ENCODE data around the gene CEP350.
A peak's percentile ranks its signal among the peaks of the same experiment; 100 is the strongest.

CEP350 gene, protein sequence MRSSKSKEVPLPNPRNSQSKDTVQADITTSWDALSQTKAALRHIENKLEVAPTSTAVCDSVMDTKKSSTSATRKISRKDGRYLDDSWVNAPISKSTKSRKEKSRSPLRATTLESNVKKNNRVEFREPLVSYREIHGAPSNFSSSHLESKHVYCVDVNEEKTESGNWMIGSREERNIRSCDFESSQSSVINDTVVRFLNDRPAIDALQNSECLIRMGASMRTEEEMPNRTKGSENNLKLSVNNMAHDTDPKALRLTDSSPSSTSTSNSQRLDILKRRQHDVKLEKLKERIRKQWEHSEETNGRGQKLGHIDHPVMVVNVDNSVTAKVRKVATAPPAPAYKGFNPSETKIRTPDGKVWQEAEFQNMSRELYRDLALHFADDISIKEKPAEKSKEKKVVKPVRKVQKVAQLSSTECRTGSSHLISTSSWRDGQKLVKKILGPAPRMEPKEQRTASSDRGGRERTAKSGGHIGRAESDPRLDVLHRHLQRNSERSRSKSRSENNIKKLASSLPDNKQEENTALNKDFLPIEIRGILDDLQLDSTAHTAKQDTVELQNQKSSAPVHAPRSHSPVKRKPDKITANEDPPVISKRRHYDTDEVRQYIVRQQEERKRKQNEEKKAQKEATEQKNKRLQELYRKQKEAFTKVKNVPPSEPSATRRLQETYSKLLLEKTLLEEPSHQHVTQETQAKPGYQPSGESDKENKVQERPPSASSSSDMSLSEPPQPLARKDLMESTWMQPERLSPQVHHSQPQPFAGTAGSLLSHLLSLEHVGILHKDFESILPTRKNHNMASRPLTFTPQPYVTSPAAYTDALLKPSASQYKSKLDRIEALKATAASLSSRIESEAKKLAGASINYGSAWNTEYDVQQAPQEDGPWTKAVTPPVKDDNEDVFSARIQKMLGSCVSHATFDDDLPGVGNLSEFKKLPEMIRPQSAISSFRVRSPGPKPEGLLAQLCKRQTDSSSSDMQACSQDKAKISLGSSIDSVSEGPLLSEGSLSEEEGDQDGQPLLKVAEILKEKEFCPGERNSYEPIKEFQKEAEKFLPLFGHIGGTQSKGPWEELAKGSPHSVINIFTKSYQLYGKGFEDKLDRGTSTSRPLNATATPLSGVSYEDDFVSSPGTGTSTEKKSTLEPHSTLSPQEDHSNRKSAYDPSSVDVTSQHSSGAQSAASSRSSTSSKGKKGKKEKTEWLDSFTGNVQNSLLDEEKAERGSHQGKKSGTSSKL (N-terminal part only)

DNA sequence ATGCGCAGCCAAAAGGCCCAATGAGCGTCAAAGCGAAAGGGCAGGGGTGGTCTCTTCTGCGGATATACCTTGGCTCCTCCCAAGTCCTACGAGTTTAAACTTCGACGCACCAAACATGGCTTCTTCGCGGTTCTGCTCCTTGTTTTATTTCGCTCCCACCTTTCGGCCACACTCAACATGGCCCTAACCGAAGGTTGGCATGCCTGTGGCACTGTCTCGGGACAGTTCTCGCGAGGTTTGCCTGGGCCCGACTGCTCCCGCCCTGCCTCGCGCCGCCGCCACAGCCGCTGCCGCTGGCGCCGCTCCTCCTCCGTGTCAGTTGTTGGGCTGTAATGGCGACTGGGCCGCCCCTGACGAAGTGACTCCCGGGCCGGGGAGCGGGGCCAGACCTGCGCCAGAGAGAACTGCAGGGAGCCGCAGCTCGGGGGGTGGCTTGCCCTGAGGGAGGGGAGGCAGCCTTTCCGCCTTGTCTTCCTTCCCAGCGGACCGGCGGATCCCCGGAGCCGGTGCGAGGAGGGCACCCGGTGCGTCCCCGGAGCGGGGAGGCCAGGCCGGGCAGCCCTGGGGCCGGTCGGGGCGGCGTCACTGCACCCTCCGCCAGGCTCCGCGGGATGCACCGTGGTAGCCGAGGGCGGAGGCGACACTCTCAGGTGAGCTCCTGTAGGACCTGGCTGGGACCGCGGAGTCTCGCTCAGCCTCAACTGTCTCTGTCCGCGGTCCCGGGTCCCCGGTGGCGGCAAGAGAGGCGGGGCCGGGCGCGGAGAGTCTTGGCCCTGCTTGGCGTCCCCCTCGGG lies at the start of gene CEP350:
Gene CEP350, plus strand, starts transcription at position 318 of the 794 bp plus-strand sequence. CDS start 31,372 bp downstream, outside the sequence.
- DNase-seq, result peak; percentile 73 to 98 (median 91)

DNA sequence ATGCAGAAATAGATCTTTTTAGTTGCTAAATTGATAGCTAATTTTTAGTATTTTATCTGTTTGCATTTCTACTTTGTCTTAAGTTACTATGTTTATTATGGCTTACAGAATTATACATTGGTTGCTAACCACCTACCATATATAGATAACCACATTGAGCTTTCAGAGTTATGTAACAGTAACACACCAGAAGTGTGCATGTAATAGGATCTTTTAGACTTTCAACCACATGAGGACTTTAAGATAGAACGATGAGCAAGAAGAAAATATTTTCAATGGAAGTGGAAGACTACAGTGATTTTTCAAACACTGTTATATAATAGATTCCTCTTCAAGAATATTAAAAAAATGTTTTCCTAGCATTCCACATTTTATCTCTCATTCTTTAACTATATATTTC lies 43.7 kb upstream of the CEP350 start:
- DNase-seq, result no peak

DNA sequence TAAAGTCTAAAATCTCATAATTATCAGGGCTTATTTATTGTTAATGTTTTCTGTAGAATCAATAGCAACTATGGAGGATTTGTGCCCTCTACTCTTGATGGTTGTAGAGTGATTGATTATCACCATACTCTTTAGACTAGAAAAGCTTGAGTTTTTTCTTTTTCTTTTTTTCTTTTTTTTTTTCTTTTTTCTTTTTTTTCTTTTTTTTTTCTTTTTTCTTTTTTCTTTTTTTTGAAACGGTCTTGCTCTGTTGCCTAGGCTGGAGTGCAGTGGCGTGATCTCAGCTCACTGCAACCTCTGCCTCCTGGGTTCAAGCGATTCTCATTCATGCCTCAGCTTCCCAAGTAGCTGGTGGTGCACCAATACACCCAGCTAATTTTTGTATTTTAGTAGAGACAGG lies 42.8 kb upstream of the CEP350 start:
- DNase-seq, result no peak

DNA sequence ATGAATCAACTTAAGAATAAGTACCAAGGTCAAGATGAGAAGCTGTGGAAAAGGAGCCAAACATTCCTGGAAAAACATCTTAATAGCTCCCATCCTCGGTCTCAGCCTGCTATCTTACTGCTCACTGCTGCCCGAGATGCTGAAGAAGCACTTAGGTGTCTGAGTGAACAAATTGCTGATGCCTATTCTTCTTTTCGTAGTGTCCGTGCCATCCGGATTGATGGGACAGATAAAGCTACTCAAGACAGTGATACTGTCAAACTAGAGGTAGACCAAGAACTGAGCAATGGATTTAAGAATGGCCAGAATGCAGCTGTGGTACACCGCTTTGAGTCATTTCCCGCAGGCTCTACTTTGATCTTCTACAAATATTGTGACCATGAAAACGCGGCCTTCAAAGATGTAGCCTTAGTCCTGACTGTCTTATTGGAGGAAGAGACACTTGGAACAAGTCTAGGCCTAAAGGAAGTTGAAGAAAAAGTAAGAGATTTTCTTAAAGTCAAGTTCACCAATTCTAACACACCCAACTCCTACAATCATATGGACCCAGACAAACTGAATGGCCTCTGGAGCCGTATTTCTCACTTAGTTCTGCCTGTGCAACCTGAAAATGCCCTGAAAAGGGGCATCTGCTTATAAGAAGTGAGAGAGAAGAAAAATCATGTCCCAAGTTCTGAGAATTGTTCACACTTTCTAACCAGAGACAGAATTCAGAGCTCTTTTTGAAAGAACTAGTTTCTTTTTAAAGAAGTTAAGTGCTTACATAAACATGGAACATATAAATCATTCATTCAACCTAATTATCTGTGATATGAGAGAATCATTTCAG lies 36.8 kb upstream of the CEP350 start:
- DNase-seq, result no peak

DNA sequence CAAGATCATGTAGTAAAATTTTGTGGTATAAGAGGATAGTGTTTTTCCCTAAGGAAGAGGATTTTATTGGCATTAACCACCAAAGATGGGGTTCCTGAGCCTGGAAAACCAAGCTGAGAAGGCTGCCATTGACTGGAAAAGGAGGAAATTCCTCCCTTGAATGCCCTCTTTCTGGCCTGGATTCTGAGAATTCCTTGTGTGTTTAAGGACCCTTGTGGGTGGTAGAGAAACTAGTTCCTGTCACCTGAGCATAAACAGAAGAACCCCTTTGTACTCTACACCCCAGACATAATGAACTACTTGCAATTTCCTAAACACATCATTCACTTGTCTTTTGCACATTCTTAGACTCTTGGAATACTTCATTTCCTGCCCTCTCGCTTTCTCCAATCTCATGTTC lies 33.1 kb upstream of the CEP350 start:
- no peak for DNase-seq

DNA sequence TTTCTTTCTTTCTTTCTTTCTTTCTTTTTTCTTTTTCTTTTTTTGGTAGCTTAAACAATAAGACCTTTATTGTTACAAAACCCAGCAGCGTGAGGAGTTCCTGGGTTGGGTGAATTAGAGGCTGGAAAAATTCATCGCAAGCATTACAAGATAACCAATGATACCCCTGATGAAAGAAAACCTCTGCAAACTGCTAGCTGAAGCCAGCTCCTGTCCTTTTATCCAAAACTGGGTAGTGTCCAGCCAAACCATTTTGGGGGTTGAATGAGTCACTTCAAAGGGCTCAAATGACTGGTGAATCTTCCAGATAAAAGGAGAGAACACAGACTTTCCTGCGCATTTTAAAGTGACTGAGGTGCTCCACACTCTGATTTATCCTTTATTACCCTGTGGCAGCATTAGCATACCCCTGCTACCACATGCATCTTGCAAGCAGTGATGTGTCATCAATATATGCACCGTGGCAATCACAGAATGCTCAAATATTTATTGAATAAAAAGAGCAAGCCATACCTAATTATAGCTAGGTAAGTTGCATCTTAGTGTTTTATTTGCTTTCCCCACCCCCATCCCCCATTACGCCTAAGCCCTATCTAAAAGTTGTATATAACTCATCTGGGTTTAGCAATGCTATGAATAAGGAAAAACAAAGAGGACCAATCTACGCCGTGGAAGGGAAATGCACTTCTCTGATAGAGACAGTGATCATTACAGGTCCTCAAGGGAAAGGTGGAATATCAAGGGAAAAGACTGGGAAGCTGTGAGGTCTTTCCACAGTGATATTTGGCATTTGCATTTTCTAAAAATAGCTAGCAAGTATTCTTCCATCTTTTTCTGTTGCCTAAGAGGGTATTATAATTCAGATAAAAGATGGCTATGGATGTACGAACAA lies 32.4 kb upstream of the CEP350 start:
- no peak for DNase-seq

DNA sequence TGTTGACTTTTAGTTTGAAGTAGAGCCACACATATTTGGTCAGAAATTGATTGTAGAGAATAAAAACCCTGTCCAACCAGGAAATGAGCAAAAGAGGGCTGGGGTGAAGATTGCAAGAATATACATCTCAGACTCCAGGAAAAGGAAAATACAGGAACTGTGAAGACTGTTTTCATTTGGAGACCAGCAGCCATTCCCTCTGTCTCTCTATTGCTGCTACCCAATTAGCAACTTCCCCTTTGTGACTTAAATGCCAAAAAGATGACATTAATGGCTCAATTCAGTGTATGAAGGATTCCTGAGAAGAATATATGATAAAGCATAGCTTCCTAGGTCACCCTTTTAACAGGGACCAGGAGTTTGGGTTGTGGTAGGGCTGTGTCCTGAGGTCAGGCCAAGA lies 31.6 kb upstream of the CEP350 start:
- no peak for DNase-seq

DNA sequence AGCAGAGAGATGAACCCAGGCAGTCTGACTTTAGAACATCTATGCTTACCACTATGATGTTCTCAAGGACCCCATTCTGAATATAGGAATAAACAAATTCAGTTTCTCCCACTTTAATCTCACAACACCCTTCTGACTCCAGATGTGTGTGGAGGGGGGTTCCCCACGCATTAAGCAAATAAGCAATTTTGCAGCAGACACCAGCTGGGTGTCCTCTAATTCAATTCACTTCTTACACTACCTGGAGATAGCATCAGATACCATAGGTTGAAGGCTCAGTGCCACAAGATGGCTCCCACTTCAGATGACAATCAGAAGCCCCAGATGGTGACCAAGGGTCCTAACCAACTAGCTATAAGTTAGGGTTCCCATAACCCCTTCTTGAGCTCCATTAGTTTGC lies 30.3 kb upstream of the CEP350 start:
- DNase-seq, result no peak

DNA sequence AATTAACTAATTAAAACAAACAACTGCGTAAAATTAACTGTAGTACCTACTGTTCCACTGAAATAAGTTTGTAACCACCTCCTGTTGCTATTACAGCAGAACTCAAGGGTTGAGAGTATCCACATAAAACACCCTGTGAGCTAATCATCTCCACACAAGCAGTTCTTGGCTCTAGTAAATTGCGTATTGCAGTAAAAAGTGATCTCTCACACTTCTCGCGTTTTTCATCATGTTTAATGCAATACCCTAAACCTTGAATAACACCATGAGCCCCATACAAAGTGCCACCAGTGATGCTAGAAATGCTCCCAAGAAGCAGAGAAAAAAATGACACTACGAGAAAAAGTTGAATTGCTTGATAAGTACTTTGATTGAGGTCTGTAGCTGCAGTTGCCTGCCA lies 29.3 kb upstream of the CEP350 start:
- no peak for DNase-seq

DNA sequence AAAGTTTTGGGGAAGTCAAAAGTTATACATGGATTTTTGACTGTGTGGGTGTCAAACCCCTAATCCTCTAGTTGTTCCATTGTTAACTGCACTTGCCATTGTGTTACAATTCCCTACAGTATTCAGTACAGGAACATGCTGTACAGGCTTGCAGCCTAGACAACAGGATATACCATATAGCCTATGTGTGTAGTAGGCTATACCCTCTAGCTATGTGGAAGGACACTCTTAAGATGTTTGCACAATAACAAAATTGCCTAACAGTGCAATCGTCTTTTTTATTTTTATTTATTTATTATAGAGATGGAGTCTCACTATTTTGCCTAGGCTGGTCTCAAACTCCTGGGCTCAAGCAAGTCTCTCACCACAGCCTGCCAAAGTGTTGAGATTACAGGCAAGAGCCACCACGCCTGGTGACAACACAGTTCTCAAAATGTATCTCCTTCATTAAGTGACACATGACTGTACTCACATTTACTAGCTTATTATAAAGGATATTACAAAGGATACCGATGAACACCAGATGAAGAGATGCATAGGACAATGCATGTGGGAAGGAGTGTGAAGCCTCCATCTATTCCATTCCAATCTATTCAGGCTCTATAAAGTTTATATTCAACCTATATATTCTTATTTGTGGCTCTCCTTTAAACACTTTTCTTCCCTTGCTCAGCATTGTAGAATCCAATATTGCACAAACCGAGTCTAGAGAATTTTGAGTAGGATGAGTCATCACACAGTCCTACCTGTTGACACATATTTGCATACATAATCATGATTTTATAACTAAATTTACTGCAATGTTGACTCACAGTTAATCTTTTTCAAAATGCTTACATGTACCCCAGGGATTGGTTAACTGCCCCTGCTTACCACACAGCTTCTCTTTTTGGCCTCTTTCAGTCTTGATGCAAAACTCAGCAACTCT lies 28.4 kb upstream of the CEP350 start:
- no peak for DNase-seq

DNA sequence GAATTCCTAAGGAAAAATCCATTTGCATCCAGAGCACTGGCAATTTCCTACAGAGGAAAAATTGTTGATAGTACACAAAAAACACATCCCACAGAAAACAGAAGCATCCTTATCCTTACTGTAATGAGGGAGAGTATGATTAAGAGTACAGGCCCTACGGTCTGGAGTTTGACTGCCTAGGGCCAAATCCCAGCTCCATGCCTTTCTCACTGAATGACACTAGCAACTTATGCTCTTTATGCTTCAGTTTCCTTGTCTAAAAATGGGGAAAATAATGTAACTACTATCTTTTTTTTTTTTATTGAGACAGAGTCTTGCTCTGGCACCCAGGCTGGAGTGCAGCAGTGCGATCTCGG lies 27.8 kb upstream of the CEP350 start:
- DNase-seq, result no peak

DNA sequence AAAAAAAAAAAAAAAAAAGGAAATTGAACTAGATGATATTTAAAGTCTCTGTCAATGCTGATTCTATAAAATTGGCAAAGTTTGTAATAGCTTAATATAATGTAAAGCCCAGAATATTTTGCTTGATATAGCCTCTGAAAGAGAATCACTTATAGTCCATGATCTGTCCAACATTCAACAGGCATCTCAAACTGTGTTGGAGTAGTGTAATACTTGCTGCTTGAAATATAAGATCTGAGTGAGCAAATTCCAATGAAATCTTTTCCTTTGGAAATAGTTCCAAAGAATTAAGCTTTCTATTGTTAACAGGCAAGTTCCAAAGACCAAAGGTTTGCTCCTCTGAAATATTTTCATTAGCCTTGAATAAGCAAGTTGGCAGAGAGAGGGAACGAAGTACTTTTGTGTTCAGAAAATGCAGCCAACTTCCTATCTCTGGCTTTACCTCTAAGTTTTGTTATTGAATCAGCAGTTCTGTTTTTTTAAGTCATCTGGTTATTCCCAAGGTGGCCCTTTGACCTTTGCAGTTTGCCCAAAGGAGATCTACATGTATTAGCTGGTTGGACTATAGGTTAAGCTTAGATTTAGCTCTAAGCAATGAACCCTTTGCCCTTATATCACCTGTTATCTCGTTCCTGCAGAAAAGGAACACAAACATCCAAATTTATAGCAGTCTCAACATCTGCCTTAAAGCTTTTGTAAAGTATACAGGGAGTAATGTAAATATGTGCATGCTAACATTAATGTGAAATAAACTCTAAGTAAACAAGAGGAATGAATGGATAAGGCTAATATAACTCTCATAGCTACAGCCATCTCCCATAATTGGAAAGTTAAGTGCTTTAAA lies 24.4 kb upstream of the CEP350 start:
- no peak for DNase-seq

DNA sequence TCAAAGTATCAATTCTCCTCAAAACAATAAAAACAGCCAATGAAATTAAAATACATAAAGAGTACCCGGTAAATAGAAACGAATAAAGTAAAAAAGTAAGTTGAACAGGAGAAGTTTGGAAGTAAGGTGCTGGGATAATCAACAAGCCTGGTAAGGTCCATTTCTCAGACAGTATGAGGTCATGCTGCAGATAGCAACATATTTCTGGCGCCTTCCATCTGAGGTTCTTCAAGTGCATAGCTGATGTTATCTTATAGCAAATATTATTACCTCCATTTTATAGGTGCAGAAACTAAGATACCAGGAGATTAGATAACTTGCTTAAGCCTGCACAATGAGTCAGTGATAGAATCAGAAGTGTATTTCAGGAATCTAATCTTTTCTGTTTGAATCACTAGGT lies 23.7 kb upstream of the CEP350 start:
- DNase-seq, result no peak

DNA sequence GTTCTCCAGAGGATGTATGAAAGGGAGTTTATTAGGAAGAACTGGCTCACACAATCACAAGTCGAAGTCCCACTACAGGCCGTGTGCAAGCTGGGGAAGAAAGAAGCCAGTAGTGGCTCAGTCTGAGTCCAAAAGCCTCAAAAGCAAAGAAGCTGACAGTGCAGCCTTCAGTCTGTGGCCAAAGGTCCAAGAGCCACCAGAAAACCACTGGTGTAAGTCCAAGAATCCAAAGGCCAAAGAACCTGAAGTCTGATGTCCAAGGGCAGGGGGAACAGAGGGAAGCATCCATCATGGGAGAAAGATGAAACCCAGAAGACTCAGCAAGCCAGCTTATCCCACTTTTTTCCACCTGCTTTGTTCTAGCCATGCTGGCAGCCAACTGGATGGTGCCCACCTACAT lies 21.4 kb upstream of the CEP350 start:
- no peak for DNase-seq

DNA sequence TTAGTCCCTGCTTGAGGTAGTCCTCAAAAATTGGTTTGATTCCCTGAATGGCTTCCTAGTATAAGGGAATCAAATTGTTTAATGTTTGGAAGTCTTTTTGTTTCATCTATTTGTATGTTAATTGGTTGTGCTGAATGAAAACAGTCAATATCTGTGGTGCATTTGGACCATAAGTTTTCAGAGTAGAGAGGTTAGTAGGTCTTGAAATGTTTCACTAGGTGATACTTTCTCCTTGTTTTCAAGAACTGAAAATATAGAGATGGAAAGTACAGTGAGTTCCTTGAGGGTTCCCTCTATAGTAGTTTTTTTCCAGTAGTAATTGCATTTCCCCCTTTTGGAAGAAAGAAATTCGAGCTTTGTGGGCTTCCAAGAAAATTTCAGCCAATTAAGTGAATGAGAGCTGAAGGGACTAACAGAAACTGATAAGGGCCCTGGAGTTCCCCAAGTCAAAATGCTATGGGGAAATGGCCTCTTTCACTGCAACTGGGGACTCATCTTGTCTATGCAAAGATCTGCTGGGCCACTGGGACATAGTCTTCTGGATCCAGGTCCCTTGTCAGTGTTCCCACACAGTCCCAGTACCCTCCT lies 18.6 kb upstream of the CEP350 start:
- DNase-seq, result no peak

DNA sequence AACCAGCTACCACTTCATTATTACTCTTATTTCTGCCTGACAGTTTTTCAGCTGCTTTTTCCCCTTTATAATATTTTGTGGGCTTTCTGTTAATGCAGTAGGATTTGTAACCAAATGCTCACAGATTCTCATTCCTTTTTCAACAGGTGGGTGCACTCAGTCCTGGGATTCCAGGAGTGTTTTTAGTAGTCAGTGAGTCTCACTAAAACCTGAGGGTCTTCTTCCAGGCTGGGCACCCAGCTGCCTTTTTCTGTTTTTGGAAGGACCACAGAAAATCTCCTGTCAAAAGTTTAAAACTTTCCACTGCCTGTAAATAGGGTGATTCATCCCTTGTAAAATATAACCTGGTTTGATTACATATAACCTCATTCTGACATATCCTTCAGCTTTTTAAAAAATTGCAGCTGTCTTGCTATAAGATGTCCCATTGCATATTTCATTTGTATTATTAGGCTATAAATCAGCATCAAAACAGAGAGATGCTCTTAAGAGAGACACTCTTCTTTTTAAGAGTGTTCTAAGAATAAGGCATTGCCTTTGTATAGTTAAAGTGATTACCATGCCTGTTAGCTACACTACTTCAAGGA lies 16.8 kb upstream of the CEP350 start:
- DNase-seq, result no peak

DNA sequence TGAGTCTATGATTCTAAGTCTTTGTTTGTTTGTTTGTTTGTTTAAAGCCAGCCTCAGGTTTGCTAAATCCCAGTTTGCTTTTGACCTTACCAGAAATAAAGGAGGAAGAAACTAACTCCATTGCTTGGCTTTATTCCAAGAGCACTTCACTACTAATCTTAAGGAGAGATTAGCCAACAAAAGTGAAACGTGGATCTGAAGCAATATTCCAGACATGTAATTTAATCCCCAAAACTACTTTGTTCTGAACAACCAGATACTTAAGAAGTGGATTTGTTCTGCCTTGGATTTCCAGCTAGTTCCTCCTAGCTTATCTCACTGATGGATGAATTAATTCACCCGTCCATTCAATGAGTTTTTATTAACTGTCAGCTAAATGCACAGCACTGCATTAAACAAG lies 15.9 kb upstream of the CEP350 start:
- no peak for DNase-seq
